ENCODE measurements around the gene PPIH. TPM values are rescaled to one million over a fixed set of nuclear protein-coding genes. Genes with fewer than 3 reads are reported as not detected.

Gene PPIH
- polyA plus RNA-seq, 1 donor = 37.9 TPM

Other genes starting within 250 kb of the PPIH start
- 0.37 TPM for gene ZMYND12, start 202.4 kb upstream of the PPIH start, polyA plus RNA-seq (ENCODE audit: insufficient read length)
- 33.1 TPM for gene PPCS, start 201.9 kb upstream of the PPIH start, polyA plus RNA-seq (ENCODE audit: insufficient read length)
- 2.3 TPM for gene CCDC30, start 195.1 kb upstream of the PPIH start, polyA plus RNA-seq (ENCODE audit: insufficient read length)
- gene YBX1, start 24.0 kb downstream of the PPIH start, polyA plus RNA-seq (ENCODE audit: insufficient read length) = 921 TPM
- 0.34 TPM for gene CLDN19, start 81.8 kb downstream of the PPIH start, polyA plus RNA-seq (ENCODE audit: insufficient read length)
- gene P3H1, start 108.6 kb downstream of the PPIH start, polyA plus RNA-seq (ENCODE audit: insufficient read length) = 57.1 TPM
- gene C1orf50, start 108.8 kb downstream of the PPIH start, polyA plus RNA-seq (ENCODE audit: insufficient read length) = 8.2 TPM
- 0.83 TPM for gene TMEM269, start 126.6 kb downstream of the PPIH start, polyA plus RNA-seq (ENCODE audit: insufficient read length)
- gene ERMAP, start 158.7 kb downstream of the PPIH start, polyA plus RNA-seq (ENCODE audit: insufficient read length) = 9.0 TPM
- gene SVBP, start 159.0 kb downstream of the PPIH start, polyA plus RNA-seq (ENCODE audit: insufficient read length) = 43.2 TPM
- 10.8 TPM for gene ZNF691, start 188.2 kb downstream of the PPIH start, polyA plus RNA-seq (ENCODE audit: insufficient read length)

Measured in forelimb muscle (tissue), 1 donor.